Activated CD8-positive, alpha-beta memory T cell treated with anti-CD3 and anti-CD28 coated beads, Interleukin-2, amount 10 ng/mL, durations not matched to agents 7 days and 5 days (primary cell): ENCODE results near the gene DLX6. TPM values are rescaled to one million over a fixed set of nuclear protein-coding genes. Genes with fewer than 3 reads are reported as not detected.
"Not testable (repeated sequence)": the region's sequence is repeated elsewhere in the genome, so short reads cannot be mapped to it uniquely, and the experiment has no call there.

ENCODE experiments used
- ATAC-seq: fragments of 150-1000 bp; cut with Tn5 transposase; one replicate; pipeline ENCODE4 v1.10.0; 2021; ENCODE audit warnings: moderate library complexity
- CTCF ChIA-PET: fragments of 350-600 bp; sonication (Branson Sonifier 250); formaldehyde crosslinking; loops from one replicate; lab custom pipeline; 2021; ENCODE audit warnings: antibody characterized with exemption; lab: Charles Lee
- DNase-seq: peaks from one replicate; pipeline ENCODE4 v3.0.0-alpha.2; 2020
- H3K27ac Mint-ChIP-seq: one replicate; pipeline ENCODE4 v1.8.0; 2021; ENCODE audit warnings: mild to moderate bottlenecking, mixed read lengths
- H3K27me3 Mint-ChIP-seq: one replicate; pipeline ENCODE4 v1.8.0; 2021; ENCODE audit warnings: mixed read lengths
- H3K36me3 Mint-ChIP-seq: one replicate; pipeline ENCODE4 v1.8.0; 2021; ENCODE audit warnings: mild to moderate bottlenecking, mixed read lengths
- H3K4me1 Mint-ChIP-seq: one replicate; pipeline ENCODE4 v1.8.0; 2021; ENCODE audit warnings: mixed read lengths
- H3K4me3 Mint-ChIP-seq: one replicate; pipeline ENCODE4 v1.8.0; 2021; ENCODE audit warnings: mild to moderate bottlenecking, moderate library complexity, mixed read lengths
- H3K9me3 Mint-ChIP-seq: one replicate; pipeline ENCODE4 v1.8.0; 2022; ENCODE audit warnings: low read depth, mixed read lengths
- total RNA-seq, 2 experiments: library from RNA; stranded (reverse); gene quantifications; one replicate each; pipeline ENCODE4 v1.2.3, GENCODE V29; 2021

The DLX6 gene
- total RNA-seq, 2 experiments from 2014 or later = not detected

- Mint-ChIP-seq H3K36me3 (peaks cover 3% of the 10 kb centered on the region), H3K9me3 (no peaks in the 10 kb centered on the region), H3K27ac (peak overlapping the region; percentile 2), H3K4me3 (no peak overlapping the region), H3K27me3 (peaks cover 78% of the 10 kb centered on the region), H3K4me1 (peaks cover 25% of the 10 kb centered on the region)
- CTCF ChIA-PET = interaction anchor here (0.7 to 2.5 kb wide), 11 partner anchors 12 to 1094 kb away, joined by 3 to 16 read pairs (median 5); no protein-coding TSS in a partner anchor
- ATAC-seq (no peak), DNase-seq (no peak)
These were observed 20.8 kb downstream of the DLX6 start for GRCh38 chr7:97025983-97026714.

DNA sequence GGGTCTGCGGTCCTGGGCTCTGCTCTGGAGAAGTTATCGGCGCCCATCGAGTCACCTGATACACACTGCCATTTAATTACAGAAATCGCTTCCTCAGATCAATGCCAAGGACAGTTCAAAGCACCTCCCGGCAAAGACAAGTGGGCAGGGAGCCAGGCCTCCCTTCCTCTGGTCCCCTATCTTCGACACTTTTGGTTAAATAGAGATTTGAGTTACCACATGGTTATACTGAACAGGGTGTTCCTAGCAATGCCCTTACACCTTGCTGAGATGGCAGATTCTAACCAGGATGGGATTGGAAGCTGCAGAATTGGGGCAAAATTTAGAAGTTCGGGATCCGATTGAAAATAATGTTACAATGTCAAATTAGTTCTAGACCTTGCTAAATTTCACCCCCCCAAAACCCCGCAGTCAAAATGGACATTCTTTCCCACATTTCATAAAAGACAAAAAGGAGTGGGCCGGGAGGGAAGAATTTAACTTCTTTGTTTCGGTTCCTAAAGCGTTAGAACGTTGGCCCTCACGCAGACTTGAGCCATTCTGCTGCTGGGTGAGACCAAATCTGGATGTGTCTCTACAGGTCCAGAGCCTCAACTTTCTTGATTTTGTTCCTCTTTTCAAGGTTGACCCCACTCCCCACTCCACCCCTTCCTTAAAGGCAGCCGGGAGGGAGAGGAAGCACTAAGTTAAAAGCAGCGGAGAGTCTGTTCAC lies 21.5 kb downstream of the DLX6 start:
- H3K4me1 Mint-ChIP-seq = peaks cover 25% of the 10 kb centered on the region
- peaks cover 3% of the 10 kb centered on the region for H3K36me3 Mint-ChIP-seq
- peaks cover 78% of the 10 kb centered on the region for H3K27me3 Mint-ChIP-seq
- no peak overlapping the region for H3K4me3 Mint-ChIP-seq
- DNase-seq (no peak), ATAC-seq (no peak)
- no peaks in the 10 kb centered on the region for H3K9me3 Mint-ChIP-seq
- CTCF ChIA-PET = interaction anchor here (0.8 to 2.5 kb wide), 22 partner anchors 8 to 1114 kb away, joined by 3 to 26 read pairs (median 5); no protein-coding TSS in a partner anchor
- no peak overlapping the region for H3K27ac Mint-ChIP-seq

DNA sequence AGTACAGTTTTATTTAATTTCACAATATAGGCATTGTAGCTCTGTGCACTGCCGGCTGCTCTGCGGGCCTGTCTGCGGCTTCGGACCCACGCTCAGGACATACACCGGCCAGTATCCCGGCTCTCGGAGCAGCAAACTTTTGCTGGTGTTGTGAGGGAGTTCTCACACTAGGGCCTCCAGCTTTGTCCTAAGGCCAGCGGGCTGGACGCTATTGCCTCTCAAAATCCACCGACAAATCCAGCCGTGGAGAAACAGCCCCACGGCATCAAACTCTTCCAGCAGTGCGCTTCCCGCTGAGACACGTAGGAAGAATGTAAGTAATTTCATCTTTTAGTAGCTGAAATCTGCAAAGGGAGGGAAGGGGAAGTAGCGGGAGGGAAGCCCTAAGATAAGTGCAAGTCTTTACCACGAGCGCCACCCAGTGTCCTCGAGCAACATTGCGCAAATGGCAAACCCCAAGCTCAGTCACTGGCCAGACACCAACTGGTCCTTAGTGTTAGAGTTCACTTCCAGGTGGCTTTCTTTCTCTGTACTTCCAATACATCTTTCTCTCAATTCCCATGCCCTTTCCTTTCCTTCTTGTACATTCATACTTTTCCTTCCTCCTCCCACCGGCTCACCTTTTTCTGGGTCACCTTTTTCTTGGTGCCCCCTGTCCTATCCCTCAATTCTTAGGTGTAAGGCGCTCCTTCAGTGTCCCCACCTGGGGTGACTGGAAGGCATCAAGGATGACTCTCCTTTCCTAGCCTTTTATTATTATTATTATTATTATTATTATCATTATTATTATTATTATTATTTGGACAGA lies 22.3 kb downstream of the DLX6 start:
- CTCF ChIA-PET = interaction anchor here (0.9 to 2.5 kb wide), 21 partner anchors 9 to 1114 kb away, joined by 3 to 26 read pairs (median 5); no protein-coding TSS in a partner anchor
- peaks cover 21% of the 10 kb centered on the region for H3K4me1 Mint-ChIP-seq
- ATAC-seq (peak; percentile 80), DNase-seq (peak; percentile 72)
- peaks cover 76% of the 10 kb centered on the region for H3K27me3 Mint-ChIP-seq
- H3K4me3 Mint-ChIP-seq = peak overlapping the region; percentile 51
- H3K27ac Mint-ChIP-seq = peak overlapping the region; percentile 48
- H3K9me3 Mint-ChIP-seq = no peaks in the 10 kb centered on the region
- no peaks in the 10 kb centered on the region for H3K36me3 Mint-ChIP-seq

DNA sequence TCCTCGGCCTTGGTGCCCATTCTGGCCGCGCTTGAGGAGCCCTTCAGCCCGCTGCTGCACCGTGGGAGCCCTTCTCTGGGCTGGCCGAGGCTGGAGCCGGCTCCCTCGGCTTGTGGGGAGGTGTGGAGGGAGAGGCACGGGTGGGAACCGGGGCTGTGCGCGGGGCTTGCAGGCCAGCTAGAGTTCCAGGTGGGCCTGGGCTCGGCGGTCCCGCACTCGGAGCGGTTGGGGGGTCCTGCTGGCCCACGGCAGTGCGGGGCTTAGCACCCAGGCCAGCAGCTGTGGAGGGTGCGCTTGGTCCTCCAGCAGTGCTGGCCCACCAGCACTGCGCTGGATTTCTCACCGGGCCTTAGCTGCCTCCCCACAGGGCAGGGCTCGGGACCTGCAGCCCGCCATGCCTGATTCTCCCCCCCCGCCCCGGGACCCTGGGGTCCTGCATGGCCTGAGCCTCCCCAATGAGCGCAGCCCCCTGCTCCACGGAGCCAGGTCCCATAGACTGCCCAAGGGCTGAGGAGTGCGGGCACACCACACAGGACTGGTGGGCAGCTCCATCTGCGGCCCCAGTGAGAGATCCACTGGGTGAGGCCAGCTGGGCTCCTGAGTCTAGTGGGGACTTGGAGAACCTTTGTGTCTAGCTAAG lies 29.0 kb downstream of the DLX6 start:
- H3K36me3 Mint-ChIP-seq, H3K9me3 Mint-ChIP-seq, ATAC-seq, DNase-seq, H3K4me3 Mint-ChIP-seq, H3K4me1 Mint-ChIP-seq, H3K27ac Mint-ChIP-seq, CTCF ChIA-PET: not testable (repeated sequence)
- H3K27me3 Mint-ChIP-seq = peaks cover 26% of the 10 kb centered on the region

DNA sequence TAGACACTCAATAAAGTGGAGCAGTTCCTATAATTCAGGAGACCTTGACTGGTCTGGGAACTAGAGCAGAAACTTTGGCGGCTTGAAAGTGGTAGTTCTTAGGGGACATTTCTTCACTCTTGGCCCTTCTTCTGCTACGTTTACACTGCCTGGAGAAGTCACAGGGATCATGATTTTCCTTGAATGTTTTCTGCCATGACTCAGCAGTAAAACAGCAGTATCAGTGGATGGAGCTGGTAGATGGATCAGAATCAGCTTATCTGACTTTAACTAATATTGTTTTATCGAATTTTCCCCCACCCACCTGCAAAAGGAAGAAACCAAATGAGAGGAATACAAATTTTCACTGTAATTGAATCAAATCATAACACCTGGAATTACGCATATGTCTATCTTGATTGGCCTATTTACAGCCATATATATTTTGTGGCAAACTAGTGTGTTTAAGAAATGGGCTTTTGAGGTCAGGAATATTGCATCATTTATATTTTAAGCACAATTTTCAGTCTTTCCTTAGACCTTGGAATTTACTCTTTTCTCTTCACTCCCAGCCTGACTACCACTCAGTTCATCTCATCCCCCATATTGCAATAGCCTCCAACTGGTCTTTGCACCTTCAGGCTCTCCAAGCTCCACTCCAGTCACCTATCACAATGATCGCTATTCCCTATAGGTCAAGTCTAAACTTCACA lies 34.2 kb downstream of the DLX6 start:
- Mint-ChIP-seq H3K27me3 (peaks cover 46% of the 10 kb centered on the region), H3K9me3 (no peaks in the 10 kb centered on the region), H3K27ac (no peak overlapping the region), H3K4me3 (no peak overlapping the region), H3K36me3 (no peaks in the 10 kb centered on the region), H3K4me1 (no peaks in the 10 kb centered on the region)
- CTCF ChIA-PET = no interaction called here
- no peak for ATAC-seq
- DNase-seq = no peak

- no peak overlapping the region for H3K27ac Mint-ChIP-seq
These were observed 37.9 kb downstream of the DLX6 start for GRCh38 chr7:97043281-97043680.

More at GRCh38 chr7:97043281-97043680, 37.9 kb downstream of the DLX6 start:
- H3K4me1 Mint-ChIP-seq = no peaks in the 10 kb centered on the region
- DNase-seq (no peak), ATAC-seq (no peak)
- CTCF ChIA-PET = no interaction called here
- H3K27me3 Mint-ChIP-seq = peaks cover 43% of the 10 kb centered on the region
- H3K4me3 Mint-ChIP-seq = no peak overlapping the region
- H3K36me3 Mint-ChIP-seq = no peaks in the 10 kb centered on the region
- H3K9me3 Mint-ChIP-seq = no peaks in the 10 kb centered on the region

Other genes with a start within 250 kb of the DLX6 start
- gene DLX5, start 19.3 kb downstream of the DLX6 start, total RNA-seq = not detected
- 10 to 100 TPM; 14.7 to 17.9 TPM for gene SDHAF3, start 112.1 kb downstream of the DLX6 start, total RNA-seq